NCI-H774 (cell line): ENCODE results near the gene WDR89.
"Not testable (repeated sequence)": the region's sequence is repeated elsewhere in the genome, so short reads cannot be mapped to it uniquely, and the experiment has no call there.

ENCODE experiments used
- DNase-seq: peaks from one replicate; lab custom pipeline; 2025; lab: John Stamatoyannopoulos, UW

The WDR89 gene

DNA sequence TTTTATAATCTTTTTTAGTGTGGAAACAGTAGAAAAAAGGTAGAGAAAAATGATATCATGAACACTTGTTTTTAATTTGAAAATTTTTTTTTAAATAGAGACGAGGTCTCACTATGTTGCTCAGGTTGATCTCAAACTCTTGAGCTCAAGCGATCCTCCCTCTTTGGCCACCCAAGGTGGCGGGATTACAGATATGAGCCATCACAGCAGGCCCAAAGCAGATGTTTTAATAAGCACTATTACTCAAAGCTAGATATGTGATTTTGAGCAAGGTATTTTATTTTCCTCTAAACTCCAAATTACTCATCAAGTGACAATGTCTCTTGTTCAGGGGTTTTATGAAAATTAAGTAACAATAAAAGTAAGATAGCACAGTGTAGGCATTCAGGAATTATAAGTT is 10.7 kb upstream of the WDR89 start:
- no peak for DNase-seq

DNA sequence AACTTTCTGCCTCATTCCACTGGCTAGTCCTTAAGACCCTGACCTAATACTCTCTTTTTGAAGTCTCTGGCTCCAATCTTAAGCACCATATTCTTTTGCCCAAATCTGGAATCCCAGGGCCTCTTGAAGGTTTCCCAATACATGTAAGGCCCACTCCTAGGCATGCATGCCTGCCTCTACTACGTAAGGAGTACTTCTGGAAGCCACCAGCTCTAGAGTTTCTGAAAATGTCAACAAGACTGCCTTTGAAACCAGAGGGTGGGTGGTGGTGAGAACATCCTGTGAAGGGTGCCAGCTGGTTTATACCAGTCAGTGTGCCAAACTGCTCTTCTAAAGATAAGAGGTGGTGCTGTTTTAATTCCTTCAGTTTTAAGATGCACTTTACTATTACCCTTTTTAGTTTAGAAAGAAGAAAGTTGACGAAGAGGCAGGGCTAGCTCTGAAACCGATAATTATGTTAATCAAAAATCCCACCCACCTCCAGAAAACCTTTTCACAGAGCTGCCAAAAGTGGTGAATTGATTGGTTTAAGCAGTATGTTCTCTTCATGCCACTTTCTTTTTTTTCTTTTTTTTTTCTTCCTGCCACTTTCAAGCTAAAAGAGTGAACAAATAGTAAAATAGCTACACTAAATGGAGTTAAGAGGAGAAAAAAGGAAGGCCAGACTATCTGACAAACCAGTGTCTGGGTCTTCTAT is 8.7 kb upstream of the WDR89 start:
- no peak for DNase-seq

DNA sequence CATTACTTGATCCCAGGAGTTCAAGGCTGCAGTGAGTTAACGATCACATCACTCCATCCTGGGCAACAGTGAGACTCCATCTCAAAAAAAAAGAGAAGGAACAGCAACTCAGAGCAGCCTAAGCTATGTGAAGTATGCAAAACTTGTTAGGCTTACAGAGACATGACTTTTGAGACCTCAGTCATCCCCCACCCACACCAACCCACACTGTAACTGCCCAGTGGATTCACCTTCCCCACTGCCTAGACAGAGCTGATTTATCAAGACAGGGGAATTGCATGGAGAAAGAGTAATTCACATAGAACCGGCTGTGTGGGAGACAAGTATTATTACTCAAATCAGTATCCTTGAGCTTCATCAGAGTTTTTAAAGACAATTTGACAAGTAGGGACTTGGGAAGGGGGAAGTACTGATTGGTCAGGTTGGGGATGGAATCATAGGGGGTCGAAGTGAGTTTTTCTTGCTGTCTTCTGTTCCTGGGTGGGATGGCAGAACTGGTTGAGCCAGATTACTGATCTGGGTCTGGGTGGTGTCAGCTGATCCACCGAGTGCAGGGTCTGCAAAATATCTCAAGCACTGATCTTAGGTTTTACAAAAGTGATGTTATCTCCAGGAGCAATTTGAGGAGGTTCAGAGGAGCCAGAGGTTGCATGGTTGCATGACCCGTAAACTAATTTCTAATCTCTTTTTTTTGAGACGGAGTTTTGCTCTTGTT is 6.2 kb upstream of the WDR89 start:
- no peak for DNase-seq

DNA sequence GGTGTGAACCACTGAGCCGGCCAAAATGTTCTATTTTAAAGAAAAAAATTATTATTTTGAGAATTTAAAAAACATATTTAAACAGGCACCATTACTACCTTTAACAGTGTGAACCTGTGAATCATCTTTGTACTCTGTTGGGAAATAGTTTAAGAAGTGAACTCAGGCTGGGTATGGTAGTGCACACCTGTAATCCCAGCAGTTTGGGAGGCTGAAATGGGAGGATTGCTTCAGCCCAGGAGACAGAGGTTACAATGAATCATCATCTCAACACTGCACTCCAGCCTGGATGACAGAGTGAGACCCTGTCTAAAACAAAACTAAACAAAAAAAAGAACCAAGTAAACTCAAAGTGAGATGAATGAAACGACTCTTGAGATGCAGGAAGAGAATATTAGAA is 3.1 kb upstream of the WDR89 start:
- DNase-seq: no peak

DNA sequence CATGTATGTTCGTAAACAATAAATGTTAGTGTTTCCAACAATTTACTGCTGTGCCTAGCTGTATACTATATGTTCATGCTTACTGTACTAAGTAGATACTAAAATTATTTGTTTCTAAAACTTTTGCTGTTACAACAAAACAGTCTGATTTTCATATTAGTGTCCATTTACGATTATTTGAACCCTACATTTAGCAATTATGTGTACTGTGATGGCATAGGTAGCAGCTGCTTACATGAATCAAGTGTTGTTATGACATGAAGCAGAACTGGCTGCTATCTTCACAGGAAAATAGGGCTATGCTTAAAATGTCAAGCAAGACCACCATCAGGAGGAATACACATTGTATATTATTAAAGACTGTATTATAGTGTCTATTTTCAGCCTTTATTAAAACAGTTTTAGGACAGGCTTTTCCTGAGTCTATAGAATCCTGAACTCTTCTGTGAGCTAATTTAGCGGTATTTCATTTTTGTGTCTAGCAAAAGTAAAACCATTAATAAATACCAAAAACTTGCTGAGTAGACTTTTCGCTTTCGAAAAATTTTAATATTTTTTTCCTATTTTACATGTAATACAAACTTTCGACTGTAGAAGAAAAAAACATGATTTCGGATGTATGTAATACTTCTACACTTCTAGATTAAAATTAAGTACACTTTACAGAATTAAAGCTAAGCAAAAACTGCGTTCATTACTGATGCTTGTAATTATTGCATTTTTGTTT is 1.1 kb upstream of the WDR89 start:
- no peak for DNase-seq

DNA sequence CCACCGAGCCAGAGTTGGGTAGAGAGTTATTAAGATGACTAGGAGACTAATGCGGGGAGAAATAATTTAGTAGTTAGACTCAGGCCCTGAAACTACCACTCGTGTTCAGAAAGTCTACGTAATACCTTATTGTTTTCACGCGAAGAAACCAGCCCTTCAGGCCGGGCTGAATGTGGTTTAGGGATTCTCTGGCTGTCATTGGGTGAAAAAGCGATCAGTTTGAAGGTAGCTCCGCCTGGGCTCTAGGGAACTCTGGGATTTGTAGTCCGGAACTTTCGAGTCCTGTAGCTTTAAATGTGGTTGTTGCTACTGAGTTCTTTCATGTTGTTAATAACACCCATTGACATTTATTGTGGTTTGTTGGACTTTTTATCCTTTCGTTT is 549 bp upstream of the WDR89 start:
- peak; percentile 74 for DNase-seq

DNA sequence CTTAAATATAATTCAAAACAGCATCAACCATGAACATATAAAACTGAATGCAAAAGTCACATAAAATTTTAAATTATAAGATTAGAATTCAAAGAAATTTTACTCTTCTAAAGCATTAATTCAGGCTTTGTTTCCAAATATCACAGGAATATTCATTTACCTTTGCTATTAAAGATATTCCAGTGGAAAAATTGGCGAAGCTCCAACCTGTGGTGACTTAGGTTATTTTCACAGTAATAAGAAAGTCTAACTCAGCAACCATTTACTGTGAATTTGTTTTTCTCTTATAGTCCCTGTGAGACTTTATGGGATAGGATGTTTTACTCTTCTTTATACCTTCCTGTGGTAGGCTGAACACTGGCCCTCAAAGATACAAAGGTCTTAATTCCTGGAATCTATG is 3.2 kb downstream of the WDR89 start:
- no peak for DNase-seq

DNA sequence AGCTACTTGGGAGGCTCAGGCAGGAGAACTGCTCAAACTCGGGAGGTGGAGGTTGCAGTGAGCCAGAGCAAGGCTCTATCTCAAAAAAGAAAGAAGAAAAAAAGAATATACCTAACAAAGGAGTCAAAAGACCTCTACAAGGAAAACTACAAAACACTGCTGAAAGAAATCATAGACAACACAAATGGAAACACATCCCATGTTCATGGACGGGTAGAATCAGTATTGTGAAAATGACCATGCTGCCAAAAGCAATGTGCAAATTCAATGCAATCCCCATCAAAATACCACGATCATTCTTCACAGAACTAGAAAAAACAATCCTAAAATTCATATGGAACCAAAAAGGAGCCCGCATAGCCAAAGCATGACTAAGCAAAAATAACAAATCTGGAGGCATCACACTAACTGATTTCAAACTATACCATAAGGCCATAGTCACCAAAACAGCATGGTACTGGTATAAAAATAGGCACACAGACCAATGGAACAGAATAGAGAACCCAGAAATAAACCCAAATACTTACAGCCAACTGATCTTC is 5.5 kb downstream of the WDR89 start:
- DNase-seq: not testable (repeated sequence)

DNA sequence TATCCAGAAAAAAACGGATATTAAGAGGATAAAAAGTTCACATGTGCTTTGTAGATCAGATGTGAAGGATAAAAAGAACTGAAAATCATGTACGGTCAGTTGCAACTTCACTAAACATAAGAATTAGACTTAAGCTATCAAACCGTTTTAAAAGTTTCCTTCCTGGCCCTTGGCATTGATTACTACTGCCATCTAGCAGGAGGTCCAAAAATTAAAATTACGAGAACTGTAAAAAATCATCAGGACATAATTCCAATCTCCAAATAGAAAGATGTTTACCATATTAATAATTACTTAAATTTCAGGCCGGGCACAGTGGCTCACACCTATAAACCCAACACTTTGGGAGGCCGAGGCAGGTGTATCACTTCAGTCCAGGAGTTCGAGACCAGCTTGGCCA is 7.9 kb downstream of the WDR89 start:
- no peak for DNase-seq

DNA sequence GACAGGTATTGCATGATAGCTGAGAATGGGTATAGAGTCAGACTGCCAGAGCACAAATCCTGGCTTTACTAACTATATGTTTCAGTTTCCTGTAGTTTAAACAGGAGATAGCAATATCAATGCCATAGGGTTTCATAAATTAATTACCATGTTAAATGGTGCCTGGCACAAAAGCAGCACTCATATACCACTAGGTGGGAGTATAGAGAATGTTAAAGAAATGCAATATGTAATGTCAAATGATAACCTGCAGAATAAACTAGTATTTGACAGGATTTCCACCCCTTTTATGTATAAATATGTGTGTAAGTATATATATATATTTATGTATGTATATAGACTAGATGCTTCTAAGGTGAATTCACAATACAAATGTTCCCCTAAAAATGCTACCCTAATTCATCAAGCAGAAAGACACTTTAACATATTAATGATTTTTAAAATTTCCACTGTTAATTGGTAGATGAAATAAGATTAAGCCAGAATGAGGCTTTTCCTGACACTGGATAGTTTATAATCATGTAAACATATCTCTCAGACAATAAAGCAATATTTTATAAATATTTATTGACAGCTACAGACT is 8.6 kb downstream of the WDR89 start:
- DNase-seq: no peak

DNA sequence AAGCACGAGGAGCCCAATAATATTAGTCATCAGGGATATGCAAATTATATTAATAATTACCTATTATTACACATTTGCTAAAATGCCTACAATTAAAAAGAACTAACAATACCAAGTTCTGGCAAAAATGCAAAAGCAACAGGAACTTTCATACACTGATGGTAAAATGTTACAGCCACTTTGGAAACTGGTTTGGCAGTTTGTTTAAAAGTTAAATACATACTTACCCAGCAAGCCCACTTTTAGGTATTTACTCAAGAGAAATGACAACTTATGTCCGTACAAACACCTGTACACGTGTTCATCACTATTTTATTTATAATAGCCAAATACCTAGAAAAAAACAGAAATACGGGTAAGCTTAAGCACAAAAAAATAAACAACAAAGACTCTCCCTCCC is 17.0 kb downstream of the WDR89 start:
- no peak for DNase-seq

DNA sequence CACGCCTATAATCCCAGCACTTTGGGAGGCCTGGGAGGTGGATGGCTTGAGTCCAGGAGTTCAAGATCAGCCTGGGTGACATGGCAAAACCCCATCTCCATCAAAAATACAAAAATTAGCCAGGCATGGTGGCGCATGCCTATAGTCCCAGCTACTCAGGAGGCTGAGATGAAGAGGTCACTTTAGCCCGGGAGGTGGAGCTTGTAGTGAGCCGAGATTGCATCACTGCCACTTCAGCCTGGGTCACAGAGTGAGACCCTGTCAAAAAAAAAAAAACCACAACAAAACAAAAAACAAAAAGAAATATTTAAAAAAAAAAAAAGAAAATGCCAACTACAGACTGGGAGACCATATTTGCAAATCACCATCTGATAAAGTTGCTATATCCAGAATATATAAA is 17.5 kb downstream of the WDR89 start:
- DNase-seq: no peak

DNA sequence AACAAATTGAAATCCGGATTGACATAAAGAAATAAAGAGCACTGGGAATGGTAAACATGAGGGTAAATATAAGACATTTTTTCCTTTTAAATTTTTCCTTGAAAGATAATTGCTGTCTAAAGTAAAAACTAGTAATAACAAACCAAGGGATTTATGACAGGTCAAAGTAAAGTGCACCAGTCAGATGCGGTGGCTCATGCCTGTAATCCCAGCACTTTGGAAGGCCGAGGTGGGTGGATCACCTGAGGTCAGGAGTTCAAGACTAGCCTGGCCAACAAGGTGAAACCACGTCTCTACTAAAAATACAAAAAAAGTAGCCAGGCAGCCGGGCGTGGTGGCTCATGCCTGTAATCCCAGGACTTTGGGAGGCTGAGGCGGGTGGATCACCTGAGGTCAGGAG is 19.7 kb downstream of the WDR89 start:
- DNase-seq: not testable (repeated sequence)

DNA sequence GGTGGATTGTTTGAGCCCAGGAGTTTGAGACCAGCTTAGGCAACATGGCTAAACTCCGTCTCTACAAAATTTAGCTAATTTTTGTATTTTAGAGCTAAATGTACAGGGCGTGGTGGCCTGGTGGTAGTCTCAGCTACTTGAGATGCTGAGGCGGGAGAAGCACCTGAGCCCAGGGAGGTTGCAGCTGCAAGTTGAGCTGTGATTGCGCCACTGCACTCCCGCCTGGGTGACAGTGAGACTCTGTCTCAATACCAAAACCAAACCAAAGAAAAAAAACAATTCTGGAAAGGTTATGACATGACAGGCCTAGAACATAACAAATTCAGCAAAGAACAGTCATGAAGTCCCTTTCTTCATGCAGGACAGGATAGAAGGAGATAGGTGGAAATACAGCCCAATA is 25.7 kb downstream of the WDR89 start:
- DNase-seq: no peak

DNA sequence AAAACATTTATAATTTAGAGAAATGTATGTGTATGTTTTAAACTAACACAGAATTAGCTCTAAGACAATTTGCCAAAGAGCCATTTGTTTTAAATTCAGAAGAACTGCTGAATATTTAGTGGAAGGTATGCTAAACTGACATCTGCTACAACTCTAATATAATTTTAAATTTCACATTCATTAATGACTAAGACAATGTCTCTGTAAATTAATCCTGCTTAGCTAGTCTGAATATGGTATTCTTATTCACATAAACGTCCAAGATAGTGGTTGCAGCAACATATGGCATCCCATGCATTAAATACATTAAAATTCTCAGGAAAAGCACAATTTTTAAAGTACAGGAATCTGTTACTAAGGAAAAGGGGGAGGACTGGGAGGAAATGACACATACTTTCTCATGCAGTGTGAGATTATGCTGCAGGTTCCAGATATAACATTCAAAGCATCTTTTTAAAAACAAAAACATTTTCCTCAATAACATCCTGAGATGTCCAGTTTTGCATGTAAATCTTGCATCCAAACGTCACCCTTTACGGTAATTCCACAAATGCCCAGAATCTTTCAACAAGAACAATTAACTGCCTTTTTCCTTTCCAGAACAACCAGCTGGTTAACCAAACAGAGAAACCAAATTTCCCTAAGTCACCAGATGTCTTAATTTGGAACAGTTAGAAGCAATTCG is 26.9 kb downstream of the WDR89 start:
- no peak for DNase-seq

DNA sequence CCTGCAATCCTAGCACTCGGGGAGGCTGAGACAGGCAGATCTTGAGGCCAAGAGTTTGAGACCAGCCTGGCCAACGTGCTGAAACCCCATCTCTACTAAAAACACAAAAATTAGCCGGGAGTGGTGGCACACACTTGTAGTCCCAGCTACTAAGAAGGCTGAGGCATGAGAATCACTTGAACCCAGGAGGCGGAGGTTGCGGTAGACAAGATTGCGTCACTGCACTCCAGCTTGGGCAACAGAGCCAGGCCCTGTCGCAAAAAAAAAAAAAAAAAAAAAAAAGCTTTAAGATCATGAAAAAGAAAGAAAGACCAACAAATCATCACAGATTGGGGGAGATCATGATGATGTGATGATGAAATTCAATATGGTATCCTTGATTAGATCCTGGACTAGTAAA is 30.6 kb downstream of the WDR89 start:
- no peak for DNase-seq

DNA sequence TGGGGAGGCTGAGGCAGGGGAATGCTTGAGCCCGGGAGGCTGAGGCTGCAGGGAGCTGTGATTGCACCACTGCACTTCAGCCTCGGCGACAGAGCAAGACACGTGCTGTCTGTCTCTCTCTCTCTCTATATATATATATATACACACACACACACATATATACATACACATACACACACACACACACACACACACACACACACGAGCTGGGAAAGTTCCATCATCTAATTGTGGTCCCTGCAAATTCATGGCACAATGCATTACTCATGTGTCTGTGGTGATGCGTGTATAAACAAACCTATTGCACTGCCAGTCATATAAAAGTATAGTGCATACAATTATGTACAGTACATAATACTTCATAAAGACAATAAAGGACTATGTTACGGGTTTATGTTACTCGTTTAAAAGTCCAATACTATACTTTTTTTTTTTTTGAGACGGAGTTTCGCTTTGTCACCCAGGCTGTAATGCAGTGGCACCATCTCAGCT is 36.6 kb downstream of the WDR89 start:
- no peak for DNase-seq

DNA sequence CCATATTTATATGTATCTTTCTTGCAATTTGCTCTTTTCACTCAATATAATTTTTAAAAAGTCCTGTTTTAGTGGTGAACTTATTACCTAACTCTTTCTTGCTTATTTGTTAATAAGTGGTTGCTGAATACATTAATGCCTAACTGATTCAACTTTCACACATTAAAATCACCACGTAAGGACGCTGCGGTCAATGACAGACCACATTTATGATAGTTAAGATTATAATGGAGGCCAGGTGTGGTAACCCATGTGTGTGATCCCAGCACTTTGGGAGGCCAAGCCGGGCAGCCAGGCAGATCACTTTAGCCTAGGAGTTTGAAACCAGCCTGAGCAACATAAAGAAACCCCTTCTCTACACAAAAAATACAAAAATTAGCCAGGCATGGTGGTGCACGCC is 37.0 kb downstream of the WDR89 start:
- no peak for DNase-seq

DNA sequence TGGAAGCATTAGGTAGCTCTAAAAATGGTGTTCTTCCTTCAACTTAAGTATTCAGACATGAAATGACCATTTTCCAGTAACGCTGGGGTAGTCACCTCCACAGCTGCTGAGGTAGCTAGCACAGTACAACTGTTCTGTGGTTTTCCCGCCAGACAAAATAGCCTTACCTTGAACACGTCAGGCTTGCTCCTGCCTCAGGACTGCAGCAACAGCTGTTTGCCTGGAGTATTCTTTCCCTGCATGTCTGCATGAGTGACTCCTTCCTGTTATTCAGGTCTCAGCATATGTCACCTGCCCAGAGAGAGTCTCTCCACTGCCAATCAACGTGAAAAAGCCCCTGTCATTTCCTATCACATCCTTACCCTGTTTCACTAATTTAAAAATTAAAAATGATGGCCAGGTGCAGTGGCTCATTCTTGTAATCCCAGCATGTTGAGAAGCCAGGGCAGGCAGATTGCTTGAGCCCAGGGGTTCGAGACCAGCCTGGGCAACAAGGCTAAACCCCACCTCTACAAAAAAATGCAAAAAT is 37.9 kb downstream of the WDR89 start:
- DNase-seq: no peak

DNA sequence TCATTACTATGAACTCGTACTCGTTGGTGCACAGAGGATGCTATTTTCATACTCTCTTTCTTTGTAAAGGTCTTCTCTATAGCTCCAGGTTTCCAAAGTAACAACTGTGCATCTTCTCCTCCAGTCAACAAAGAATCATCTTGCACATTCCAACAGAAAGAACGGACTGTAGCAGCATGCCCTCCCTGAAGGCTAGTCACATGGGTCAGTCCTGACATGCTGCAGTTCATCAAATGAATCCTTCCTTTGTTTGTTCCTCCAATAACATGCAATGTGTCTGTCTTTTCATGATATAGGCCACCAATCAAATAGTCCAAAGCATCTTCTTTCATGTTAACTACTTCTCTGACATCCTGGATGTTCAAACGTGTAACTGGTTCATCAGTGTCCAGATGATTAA is 42.9 kb downstream of the WDR89 start:
- DNase-seq: no peak

DNA sequence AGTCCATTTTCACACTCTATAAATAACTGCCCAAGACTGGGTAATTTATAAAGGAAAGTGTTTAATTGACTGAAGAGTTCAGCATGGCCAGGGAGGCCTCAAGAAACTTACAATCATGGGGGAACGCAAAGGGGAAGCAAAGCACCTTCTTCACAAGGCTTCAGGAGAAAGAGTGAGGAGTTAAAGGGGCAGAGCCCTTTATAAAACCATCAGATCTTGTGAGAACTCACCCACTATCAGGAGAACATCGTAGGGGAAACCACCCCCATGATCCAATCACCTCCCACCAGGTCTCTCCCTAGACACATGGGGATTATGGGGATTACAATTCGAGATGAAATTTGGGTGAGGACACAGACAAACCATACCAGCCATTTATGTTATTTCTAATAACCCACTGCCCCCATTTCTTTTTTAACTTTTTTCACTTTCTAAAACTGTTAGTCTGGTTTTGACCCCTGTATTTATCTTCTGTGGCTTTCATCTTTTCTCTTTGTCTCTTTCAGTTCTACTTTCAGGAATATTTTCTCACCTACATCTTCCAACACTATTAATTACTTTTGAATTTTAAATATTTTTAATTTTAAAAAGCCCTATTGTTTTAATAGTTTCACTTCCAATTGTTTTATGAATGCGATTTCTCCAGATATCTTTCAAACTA is 44.5 kb downstream of the WDR89 start:
- DNase-seq: no peak
